Measurements from ENCODE around the gene POLR3A. TPM values are rescaled to one million over a fixed set of nuclear protein-coding genes. Genes with fewer than 3 reads are reported as not detected.

POLR3A gene
- total RNA-seq, 1 experiment from 2014 or later = 38.0 TPM

DNA sequence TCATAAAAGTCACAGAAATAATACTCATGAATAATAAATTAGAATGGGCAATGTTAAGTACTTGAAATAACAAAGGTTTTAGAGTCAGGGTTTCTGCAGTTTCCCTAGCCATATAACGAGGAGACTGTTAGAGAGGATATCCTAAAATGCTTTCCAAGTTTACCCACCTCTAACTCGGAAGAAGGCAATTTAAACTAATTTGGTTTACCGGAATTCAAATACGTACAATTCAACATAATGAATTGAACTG is 4.0 kb upstream of the POLR3A start:
- Histone ChIP-seq H2AFZ (ENCODE audit: low read length) (no peak overlapping the region), H3K23me2 (ENCODE audit: insufficient read length, low read depth, low read length, poor library complexity, severe bottlenecking) (peaks cover 11% of the 10 kb centered on the region), H3K56ac (ENCODE audit: insufficient read length, low read depth, low read length) (no peak overlapping the region), H3K14ac (ENCODE audit: insufficient read depth, low read length) (no peak overlapping the region), H2BK120ac (ENCODE audit: low read depth, low read length, poor library complexity, severe bottlenecking) (no peak overlapping the region), H3K4ac (ENCODE audit: low read depth, low read length) (no peak overlapping the region), H3K18ac (ENCODE audit: insufficient read length, low read depth, low read length) (no peak overlapping the region), H2AK5ac (ENCODE audit: insufficient read length, low read length) (no peak overlapping the region), H2BK5ac (ENCODE audit: insufficient read length, low read length) (no peak overlapping the region), H2BK15ac (ENCODE audit: low read depth, low read length) (no peak overlapping the region), H3K79me2 (ENCODE audit: insufficient read depth, low read length) (peaks cover 31% of the 10 kb centered on the region), H3T11ph (ENCODE audit: low read length) (no peak overlapping the region), H3K79me1 (ENCODE audit: insufficient read depth, low read depth, low read length, poor library complexity, severe bottlenecking) (peaks cover 3% of the 10 kb centered on the region), H2BK12ac (ENCODE audit: insufficient read length, low read depth, low read length) (no peak overlapping the region), H3K27ac (ENCODE audit: insufficient read length, low read depth, low read length) (peak overlapping the region; percentile 30), H3K27me3 (ENCODE audit: insufficient read depth, low read length) (no peaks in the 10 kb centered on the region), H2BK20ac (ENCODE audit: low read depth, low read length, poor library complexity, severe bottlenecking) (no peak overlapping the region), H4K20me1 (ENCODE audit: control insufficient read depth, insufficient read depth, insufficient read length) (peaks cover 5% of the 10 kb centered on the region), H3K9ac (ENCODE audit: extremely low read depth, insufficient read length, low read length) (no peak overlapping the region), H4K5ac (ENCODE audit: insufficient read length, low read depth, low read length) (no peak overlapping the region), H4K8ac (replicated peaks; ENCODE audit: insufficient read length, low read depth, low read length) (no peak overlapping the region), H3K4me1 (ENCODE audit: insufficient read depth, low read length) (peaks cover 2% of the 10 kb centered on the region; the same call in 1 of the 2 replicates), H3K4me2 (ENCODE audit: insufficient read depth, insufficient read length, low read length) (peak overlapping the region; percentile 33), H3K23ac (ENCODE audit: insufficient read length, low read depth, low read length) (no peak overlapping the region), H3K9me3 (ENCODE audit: control insufficient read depth, low read depth, low read length) (no peaks in the 10 kb centered on the region), H4K91ac (ENCODE audit: insufficient read length, low read depth, low read length) (no peak overlapping the region)
- no peaks in the 10 kb centered on the region for H3K27me3 Mint-ChIP-seq (ENCODE audit: low read depth)
- no peaks in the 10 kb centered on the region; a peak in 2 of 5 replicates for H3K9me3 Mint-ChIP-seq
- H3K4me3 Mint-ChIP-seq = peak overlapping the region; percentile 97 to 99
- DNase-seq = no peak
- no CpG with 5 or more reads among the region's 4 CpGs for WGBS (ENCODE audit: extremely low coverage, insufficient read length, low lambda C conversion rate)
- peaks cover 37 to 39% of the 10 kb centered on the region in 2 experiments for H3K4me1 Mint-ChIP-seq
- H3K36me3 Mint-ChIP-seq (ENCODE audit: insufficient read depth in 1 of 3, low read depth in 3 of 3) = peaks cover 34 to 45% (median 43%) of the 10 kb centered on the region in 3 experiments
- TF ChIP-seq CTCF (conservative IDR thresholded peaks at IDR 0.05) = no peak
- peak overlapping the region; percentile 39 to 90 (median 70); a peak in 3 of 7 replicates for H3K27ac Mint-ChIP-seq
